Activated CD8-positive, alpha-beta T cell treated with anti-CD3 and anti-CD28 coated beads for 36 hours (primary cell): ENCODE measurements around the gene SLF1. TPM values are rescaled to one million over a fixed set of nuclear protein-coding genes. Genes with fewer than 3 reads are reported as not detected.

Experiments used
- ATAC-seq: fragments of 200-7000 bp; cut with Tn5 transposase; one replicate; pipeline ENCODE4 v1.10.0; 2021; ENCODE audit warnings: mild to moderate bottlenecking, moderate library complexity
- CTCF ChIA-PET: fragments of 350-600 bp; sonication (Branson Sonifier 250); formaldehyde crosslinking; loops from one replicate; lab custom pipeline; 2021; ENCODE audit warnings: antibody characterized with exemption; lab: Charles Lee
- POLR2A ChIA-PET: fragments of 350-600 bp; sonication (Branson Sonifier 250); formaldehyde crosslinking; loops from one replicate; lab custom pipeline; 2021; ENCODE audit warnings: antibody characterized with exemption; lab: Charles Lee
- DNase-seq: peaks from one replicate; pipeline ENCODE4 v3.0.0-alpha.2; 2020
- H3K27ac Mint-ChIP-seq: one replicate; pipeline ENCODE4 v1.8.0; 2021; ENCODE audit warnings: mild to moderate bottlenecking, mixed read lengths
- H3K27me3 Mint-ChIP-seq: one replicate; pipeline ENCODE4 v1.8.0; 2021; ENCODE audit warnings: mixed read lengths
- H3K36me3 Mint-ChIP-seq: one replicate; pipeline ENCODE4 v1.8.0; 2021; ENCODE audit warnings: low read depth, mixed read lengths
- H3K4me1 Mint-ChIP-seq: one replicate; pipeline ENCODE4 v1.8.0; 2021; ENCODE audit warnings: low read depth, mixed read lengths
- H3K4me3 Mint-ChIP-seq: one replicate; pipeline ENCODE4 v1.8.0; 2021; ENCODE audit warnings: mild to moderate bottlenecking, moderate library complexity, mixed read lengths
- H3K9me3 Mint-ChIP-seq: one replicate; pipeline ENCODE4 v1.8.0; 2021; ENCODE audit warnings: mixed read lengths
- intact Hi-C: fragments of 100-400 bp; cut with micrococcal nuclease; formaldehyde crosslinking; loops from one replicate; pipeline ENCODE4 v1.10.0; 2022
- total RNA-seq, 2 experiments: library from RNA; stranded (reverse); gene quantifications; one replicate each; pipeline ENCODE4 v1.2.3, GENCODE V29; 2021
- TF ChIP-seq, protein P1 (sequence below): fragments of 200-600 bp; IDR thresholded peaks from one replicate; pipeline ENCODE4 v1.8.0; 2022; ENCODE audit warnings: antibody characterized with exemption, mild to moderate bottlenecking

SLF1 gene
- total RNA-seq, 2 experiments from 2014 or later = 11.5 to 14.5 TPM

GRCh38 chr5:94632024-94632423 lies 13.6 kb downstream of the SLF1 start:
- H3K36me3 Mint-ChIP-seq = peaks cover 54% of the 10 kb centered on the region
- POLR2A ChIA-PET = no interaction called here
- TF ChIP-seq, protein P1, sequence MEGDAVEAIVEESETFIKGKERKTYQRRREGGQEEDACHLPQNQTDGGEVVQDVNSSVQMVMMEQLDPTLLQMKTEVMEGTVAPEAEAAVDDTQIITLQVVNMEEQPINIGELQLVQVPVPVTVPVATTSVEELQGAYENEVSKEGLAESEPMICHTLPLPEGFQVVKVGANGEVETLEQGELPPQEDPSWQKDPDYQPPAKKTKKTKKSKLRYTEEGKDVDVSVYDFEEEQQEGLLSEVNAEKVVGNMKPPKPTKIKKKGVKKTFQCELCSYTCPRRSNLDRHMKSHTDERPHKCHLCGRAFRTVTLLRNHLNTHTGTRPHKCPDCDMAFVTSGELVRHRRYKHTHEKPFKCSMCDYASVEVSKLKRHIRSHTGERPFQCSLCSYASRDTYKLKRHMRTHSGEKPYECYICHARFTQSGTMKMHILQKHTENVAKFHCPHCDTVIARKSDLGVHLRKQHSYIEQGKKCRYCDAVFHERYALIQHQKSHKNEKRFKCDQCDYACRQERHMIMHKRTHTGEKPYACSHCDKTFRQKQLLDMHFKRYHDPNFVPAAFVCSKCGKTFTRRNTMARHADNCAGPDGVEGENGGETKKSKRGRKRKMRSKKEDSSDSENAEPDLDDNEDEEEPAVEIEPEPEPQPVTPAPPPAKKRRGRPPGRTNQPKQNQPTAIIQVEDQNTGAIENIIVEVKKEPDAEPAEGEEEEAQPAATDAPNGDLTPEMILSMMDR = no peak
- no peaks in the 10 kb centered on the region for H3K27me3 Mint-ChIP-seq
- CTCF ChIA-PET = no interaction called here
- intact Hi-C loops = no loop called here
- no peak for ATAC-seq
- H3K4me3 Mint-ChIP-seq = no peak overlapping the region
- peaks cover 19% of the 10 kb centered on the region for H3K4me1 Mint-ChIP-seq
- peaks cover 6% of the 10 kb centered on the region for H3K9me3 Mint-ChIP-seq
- H3K27ac Mint-ChIP-seq = no peak overlapping the region
- no peak for DNase-seq

- TF ChIP-seq, protein P1 = no peak
- ChIA-PET CTCF (no interaction called here), POLR2A (no interaction called here)
- ATAC-seq = no peak
- H3K4me1 Mint-ChIP-seq = peaks cover 8% of the 10 kb centered on the region
- peaks cover 19% of the 10 kb centered on the region for H3K9me3 Mint-ChIP-seq
- no peak overlapping the region for H3K27ac Mint-ChIP-seq
- intact Hi-C loops = no loop called here
- DNase-seq = no peak
- no peak overlapping the region for H3K4me3 Mint-ChIP-seq
- H3K36me3 Mint-ChIP-seq = peaks cover 67% of the 10 kb centered on the region
- H3K27me3 Mint-ChIP-seq = no peaks in the 10 kb centered on the region
Measured at GRCh38 chr5:94640176-94640575, 21.7 kb downstream of the SLF1 start.

- H3K27ac Mint-ChIP-seq = no peak overlapping the region
- no peaks in the 10 kb centered on the region for H3K4me1 Mint-ChIP-seq
- H3K27me3 Mint-ChIP-seq = no peaks in the 10 kb centered on the region
- CTCF ChIA-PET = no interaction called here
- intact Hi-C loops = no loop called here
- POLR2A ChIA-PET = interaction anchor here (0.6 kb wide), 1 partner anchor 55 kb away, joined by 3 read pairs; no protein-coding TSS in a partner anchor
- peaks cover 8% of the 10 kb centered on the region for H3K9me3 Mint-ChIP-seq
- TF ChIP-seq, protein P1 = no peak
- DNase-seq = no peak
- no peak for ATAC-seq
- peaks cover 30% of the 10 kb centered on the region for H3K36me3 Mint-ChIP-seq
- no peak overlapping the region for H3K4me3 Mint-ChIP-seq
Measured at GRCh38 chr5:94645053-94645452, 26.6 kb downstream of the SLF1 start.

DNA sequence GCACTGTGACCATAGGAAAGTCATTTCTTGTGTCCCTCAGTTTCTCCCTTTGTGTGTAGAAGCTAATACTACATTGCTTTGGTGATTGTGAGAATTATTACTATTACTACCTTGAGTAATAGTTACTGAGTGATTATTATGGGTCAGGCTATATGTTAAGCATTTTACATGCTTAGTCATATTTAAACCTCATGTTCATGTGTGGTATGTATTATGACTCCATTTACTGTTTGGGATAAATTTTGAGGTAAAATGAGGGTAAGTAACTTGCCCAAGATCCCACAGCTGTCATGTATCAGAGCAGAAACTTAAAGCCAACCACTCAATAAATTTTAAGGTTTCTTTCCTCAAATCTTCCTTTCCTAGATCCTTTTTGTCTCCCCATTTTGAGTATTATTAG lies 28.3 kb downstream of the SLF1 start:
- no peak overlapping the region for H3K27ac Mint-ChIP-seq
- intact Hi-C loops = no loop called here
- ATAC-seq = no peak
- H3K4me3 Mint-ChIP-seq = no peak overlapping the region
- POLR2A ChIA-PET = no interaction called here
- H3K27me3 Mint-ChIP-seq = no peaks in the 10 kb centered on the region
- DNase-seq = no peak
- peaks cover 16% of the 10 kb centered on the region for H3K36me3 Mint-ChIP-seq
- CTCF ChIA-PET = no interaction called here
- no peaks in the 10 kb centered on the region for H3K4me1 Mint-ChIP-seq
- H3K9me3 Mint-ChIP-seq = no peaks in the 10 kb centered on the region
- TF ChIP-seq, protein P1 = no peak

GRCh38 chr5:94649874-94650273 lies 31.4 kb downstream of the SLF1 start:
- H3K9me3 Mint-ChIP-seq = peaks cover 4% of the 10 kb centered on the region
- no peak overlapping the region for H3K4me3 Mint-ChIP-seq
- CTCF ChIA-PET = no interaction called here
- H3K27me3 Mint-ChIP-seq = no peaks in the 10 kb centered on the region
- ATAC-seq (no peak), DNase-seq (no peak)
- TF ChIP-seq, protein P1 = no peak
- peaks cover 24% of the 10 kb centered on the region for H3K36me3 Mint-ChIP-seq
- POLR2A ChIA-PET = no interaction called here
- no peak overlapping the region for H3K27ac Mint-ChIP-seq
- intact Hi-C loops = no loop called here
- H3K4me1 Mint-ChIP-seq = no peaks in the 10 kb centered on the region
